Brain microvascular endothelial cell (primary cell): ENCODE results near the gene CNIH4.
"Not testable (repeated sequence)": the region's sequence is repeated elsewhere in the genome, so short reads cannot be mapped to it uniquely, and the experiment has no call there.

ENCODE experiments used
- DNase-seq: peaks from one replicate; pipeline ENCODE4 v3.0.0-alpha.2; 2020
- H3K27ac ChIP-seq: fragments of 250-450 bp; sonication (Bioruptor Pico); 2 replicates; pipeline ENCODE4 v1.5.1; 2020; ENCODE audit warnings: mild to moderate bottlenecking, moderate library complexity
- H3K27me3 ChIP-seq: fragments of 250-450 bp; sonication (Bioruptor Pico); replicated peaks from 2 replicates; pipeline ENCODE4 v1.5.1; 2020; ENCODE audit warnings: mild to moderate bottlenecking
- H3K36me3 ChIP-seq: fragments of 250-450 bp; sonication (Bioruptor Pico); replicated peaks from 2 replicates; pipeline ENCODE4 v1.5.1; 2020; ENCODE audit warnings: mild to moderate bottlenecking
- H3K4me3 ChIP-seq: 2 replicates; pipeline ENCODE4 v1.5.1; 2011; ENCODE audit warnings: low read depth, mild to moderate bottlenecking, control low read depth, low read length, moderate library complexity
- CTCF ChIP-seq: IDR thresholded peaks from 2 replicates; pipeline ENCODE4 v1.5.1; 2011; ENCODE audit warnings: low read depth, mild to moderate bottlenecking, moderate library complexity, low read length, control low read depth, inconsistent platforms; ENCODE audit errors: missing control alignments
- in situ Hi-C: cut with HindIII; loops from 2 replicates; pipeline ENCODE4 v1.10.0; 2017; ENCODE audit warnings: low sequenced_read_pairs, low pct_ligation_motif_present

CNIH4 gene

GRCh38 chr1:224425279-224425884 lies 68.7 kb downstream of the CNIH4 start:
- Histone ChIP-seq H3K27ac (no peak overlapping the region), H3K36me3 (peaks cover 39% of the 10 kb centered on the region), H3K4me3 (no peak overlapping the region), H3K27me3 (no peaks in the 10 kb centered on the region)
- no peak for TF ChIP-seq CTCF
- in situ Hi-C loops: no loop called here
- DNase-seq: no peak

GRCh38 chr1:224426869-224427268 lies 70.2 kb downstream of the CNIH4 start:
- peaks cover 30% of the 10 kb centered on the region for H3K36me3 ChIP-seq
- in situ Hi-C loops, H3K27ac ChIP-seq, H3K4me3 ChIP-seq, DNase-seq, H3K27me3 ChIP-seq: not testable (repeated sequence)

GRCh38 chr1:224427346-224427745 lies 70.7 kb downstream of the CNIH4 start:
- Histone ChIP-seq H3K27me3 (no peaks in the 10 kb centered on the region), H3K27ac (peak overlapping the region; percentile 28), H3K36me3 (peaks cover 25% of the 10 kb centered on the region), H3K4me3 (no peak overlapping the region)
- TF ChIP-seq CTCF: no peak
- in situ Hi-C loops: no loop called here
- DNase-seq: peak; percentile 69

- DNase-seq, in situ Hi-C loops, H3K4me3 ChIP-seq, H3K27ac ChIP-seq, H3K27me3 ChIP-seq: not testable (repeated sequence)
- H3K36me3 ChIP-seq: peaks cover 13% of the 10 kb centered on the region
Observed at GRCh38 chr1:224428713-224429112, 72.0 kb downstream of the CNIH4 start.
